Measurements from ENCODE around the gene SEMA4G.

DNA sequence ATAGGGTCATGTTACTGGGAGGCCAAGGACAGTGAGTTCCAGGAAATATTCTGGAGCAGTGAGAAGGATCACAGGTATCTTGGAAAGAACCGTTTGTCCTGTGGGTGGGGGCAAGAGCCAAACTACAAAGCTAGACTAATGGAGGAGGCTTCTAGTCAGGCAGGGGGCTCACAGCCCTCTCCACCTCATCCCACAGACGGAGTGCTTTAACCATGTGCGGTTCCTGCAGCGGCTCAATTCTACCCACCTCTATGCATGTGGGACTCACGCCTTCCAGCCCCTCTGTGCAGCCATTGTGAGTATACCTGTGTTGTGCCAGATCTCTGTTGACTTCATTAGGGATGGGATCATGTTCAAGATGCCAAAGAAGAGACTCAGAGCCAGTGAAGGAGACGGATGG, 8.1 kb downstream of the SEMA4G start:
- TF ChIP-seq, protein P1, sequence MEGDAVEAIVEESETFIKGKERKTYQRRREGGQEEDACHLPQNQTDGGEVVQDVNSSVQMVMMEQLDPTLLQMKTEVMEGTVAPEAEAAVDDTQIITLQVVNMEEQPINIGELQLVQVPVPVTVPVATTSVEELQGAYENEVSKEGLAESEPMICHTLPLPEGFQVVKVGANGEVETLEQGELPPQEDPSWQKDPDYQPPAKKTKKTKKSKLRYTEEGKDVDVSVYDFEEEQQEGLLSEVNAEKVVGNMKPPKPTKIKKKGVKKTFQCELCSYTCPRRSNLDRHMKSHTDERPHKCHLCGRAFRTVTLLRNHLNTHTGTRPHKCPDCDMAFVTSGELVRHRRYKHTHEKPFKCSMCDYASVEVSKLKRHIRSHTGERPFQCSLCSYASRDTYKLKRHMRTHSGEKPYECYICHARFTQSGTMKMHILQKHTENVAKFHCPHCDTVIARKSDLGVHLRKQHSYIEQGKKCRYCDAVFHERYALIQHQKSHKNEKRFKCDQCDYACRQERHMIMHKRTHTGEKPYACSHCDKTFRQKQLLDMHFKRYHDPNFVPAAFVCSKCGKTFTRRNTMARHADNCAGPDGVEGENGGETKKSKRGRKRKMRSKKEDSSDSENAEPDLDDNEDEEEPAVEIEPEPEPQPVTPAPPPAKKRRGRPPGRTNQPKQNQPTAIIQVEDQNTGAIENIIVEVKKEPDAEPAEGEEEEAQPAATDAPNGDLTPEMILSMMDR (IDR thresholded peaks at IDR 0.05): no peak
- no peak for TF ChIP-seq POLR2A (IDR thresholded peaks at IDR 0.05)

All from body of pancreas (tissue), 4 donors.